A673 (cell line): ENCODE results near the gene GAREM1. TPM values are rescaled to one million over a fixed set of nuclear protein-coding genes. Genes with fewer than 3 reads are reported as not detected.
"Not testable (repeated sequence)": the region's sequence is repeated elsewhere in the genome, so short reads cannot be mapped to it uniquely, and the experiment has no call there.

Experiments used
- BruUV-seq: library from RNA; stranded (reverse); fragments of 400-500 nt; replicated peaks from 2 replicates; lab custom pipeline; 2021; lab: Mats Ljungman, UMichigan
- CTCF ChIA-PET: fragments of 300-600 bp; sonication (Branson Sonifier 250); formaldehyde crosslinking; loops from one replicate; lab custom pipeline; 2022; ENCODE audit warnings: antibody characterized with exemption; lab: Charles Lee
- POLR2A ChIA-PET: fragments of 300-600 bp; sonication (Branson Sonifier 250); formaldehyde crosslinking; loops from one replicate; lab custom pipeline; 2022; ENCODE audit warnings: antibody characterized with exemption; ENCODE audit not compliant: low non-redundant PET; lab: Charles Lee
- DNase-seq: peaks from one replicate; pipeline ENCODE4 v3.0.0-alpha.2; 2015; ENCODE audit warnings: low spot score
- H3K27ac ChIP-seq: fragments of 200-600 bp; sonication (generic); 2 replicates; pipeline ENCODE4 v1.5.1; 2016; ENCODE audit warnings: mixed run types, low read depth, mild to moderate bottlenecking, mixed read lengths, antibody characterized with exemption, low read length; ENCODE audit not compliant: poor library complexity, severe bottlenecking
- H3K27me3 ChIP-seq: fragments of 200-600 bp; sonication (generic); replicated peaks from 2 replicates; pipeline ENCODE4 v1.6.1; 2017; ENCODE audit warnings: mixed run types, low read depth, mild to moderate bottlenecking, mixed read lengths, antibody characterized with exemption, low read length; ENCODE audit not compliant: insufficient read depth, poor library complexity
- H3K36me3 ChIP-seq: fragments of 200-600 bp; sonication (generic); 2 replicates; pipeline ENCODE4 v1.6.1; 2016; ENCODE audit warnings: mixed run types, mild to moderate bottlenecking, mixed read lengths, antibody characterized with exemption, low read length; ENCODE audit not compliant: insufficient read depth, poor library complexity, severe bottlenecking
- H3K4me1 ChIP-seq: fragments of 200-600 bp; sonication (generic); 2 replicates; pipeline ENCODE4 v1.6.1; 2017; ENCODE audit warnings: mixed run types, mild to moderate bottlenecking, mixed read lengths, antibody characterized with exemption, low read length; ENCODE audit not compliant: insufficient read depth, poor library complexity, severe bottlenecking
- H3K4me3 ChIP-seq: fragments of 200-600 bp; sonication (generic); 2 replicates; pipeline ENCODE4 v1.5.1; 2016; ENCODE audit warnings: low read depth, mixed run types, mild to moderate bottlenecking, mixed read lengths, low read length; ENCODE audit not compliant: poor library complexity, severe bottlenecking
- H3K9me3 ChIP-seq: fragments of 200-600 bp; sonication (generic); 2 replicates; pipeline ENCODE4 v1.6.1; 2016; ENCODE audit warnings: mixed run types, low read depth, mild to moderate bottlenecking, mixed read lengths, antibody characterized with exemption, low read length; ENCODE audit not compliant: poor library complexity, severe bottlenecking
- CTCF ChIP-seq: fragments of 300-800, 200-600 bp; sonication (generic); conservative IDR thresholded peaks from 2 replicates; pipeline ENCODE4 v1.5.1; 2017; ENCODE audit warnings: low read depth, mild to moderate bottlenecking, antibody characterized with exemption, low read length, moderate library complexity, mixed read lengths
- EZH2 ChIP-seq: fragments of 200-600 bp; sonication (generic); IDR thresholded peaks from 2 replicates; pipeline ENCODE4 v1.6.1; 2017; ENCODE audit warnings: borderline replicate concordance, low read depth, mild to moderate bottlenecking, mixed read lengths, antibody characterized with exemption, low read length; ENCODE audit not compliant: poor library complexity, severe bottlenecking
- intact Hi-C: fragments of 100-400 bp; cut with micrococcal nuclease; formaldehyde crosslinking; loops from one replicate; pipeline ENCODE4 v1.10.0; 2022; ENCODE audit not compliant: unreplicated experiment
- total RNA-seq: library from RNA; stranded (reverse); gene quantifications from 2 replicates; pipeline ENCODE4 v1.2.3, GENCODE V29; 2021

The GAREM1 gene
- total RNA-seq, 1 experiment from 2014 or later: 8.4 TPM

GRCh38 chr18:32343634-32344033, 127.0 kb downstream of the GAREM1 start:
- peaks cover 8% of the 10 kb centered on the region for H3K4me1 ChIP-seq
- ChIA-PET POLR2A (no interaction called here), CTCF (no interaction called here)
- no peaks in the 10 kb centered on the region for H3K9me3 ChIP-seq
- no TSS peak for BruUV-seq
- DNase-seq: no peak
- H3K36me3 ChIP-seq: no peaks in the 10 kb centered on the region
- H3K27ac ChIP-seq: no peak overlapping the region
- intact Hi-C loops: no loop called here
- no peak for TF ChIP-seq CTCF
- no peak for TF ChIP-seq EZH2
- no peaks in the 10 kb centered on the region for H3K27me3 ChIP-seq
- no peak overlapping the region for H3K4me3 ChIP-seq

GRCh38 chr18:32341112-32341511, 129.6 kb downstream of the GAREM1 start:
- POLR2A ChIA-PET, CTCF ChIA-PET, intact Hi-C loops, H3K27me3 ChIP-seq, H3K4me3 ChIP-seq, DNase-seq, H3K9me3 ChIP-seq, BruUV-seq, H3K36me3 ChIP-seq, H3K4me1 ChIP-seq, H3K27ac ChIP-seq: not testable (repeated sequence)

- Histone ChIP-seq H3K9me3 (no peaks in the 10 kb centered on the region), H3K36me3 (no peaks in the 10 kb centered on the region), H3K27ac (no peak overlapping the region), H3K27me3 (no peaks in the 10 kb centered on the region), H3K4me1 (peaks cover 27% of the 10 kb centered on the region), H3K4me3 (no peak overlapping the region)
- CTCF ChIA-PET: no interaction called here
- no TSS peak for BruUV-seq
- POLR2A ChIA-PET: no interaction called here
- DNase-seq: no peak
- intact Hi-C loops: no loop called here
- TF ChIP-seq CTCF: no peak
- TF ChIP-seq EZH2: no peak
These were observed 131.6 kb downstream of the GAREM1 start for GRCh38 chr18:32339045-32339444.

- H3K4me1 ChIP-seq: peaks cover 38% of the 10 kb centered on the region
- intact Hi-C loops: no loop called here
- POLR2A ChIA-PET: no interaction called here
- no peak overlapping the region for H3K27ac ChIP-seq
- no peaks in the 10 kb centered on the region for H3K9me3 ChIP-seq
- H3K36me3 ChIP-seq: no peaks in the 10 kb centered on the region
- no peaks in the 10 kb centered on the region for H3K27me3 ChIP-seq
- CTCF ChIA-PET: no interaction called here
- no peak overlapping the region for H3K4me3 ChIP-seq
- no TSS peak for BruUV-seq
- no peak for DNase-seq
- TF ChIP-seq EZH2: no peak
- no peak for TF ChIP-seq CTCF
These were observed 132.9 kb downstream of the GAREM1 start for GRCh38 chr18:32337821-32338220.
